ENCODE measurements around the gene KDM4B. TPM values are rescaled to one million over a fixed set of nuclear protein-coding genes. Genes with fewer than 3 reads are reported as not detected.
"Not testable (repeated sequence)": the region's sequence is repeated elsewhere in the genome, so short reads cannot be mapped to it uniquely, and the experiment has no call there.

KDM4B gene
- total and polyA plus RNA-seq, 2 donors: 14.3 to 19.5 TPM

GRCh38 chr19:5186293-5187050 lies 217.6 kb downstream of the KDM4B start:
- no peaks in the 10 kb centered on the region for H3K36me3 ChIP-seq (ENCODE audit: insufficient read depth)
- H3K27ac ChIP-seq (ENCODE audit: low read depth): no peak overlapping the region
- no peaks in the 10 kb centered on the region for H3K4me1 ChIP-seq (ENCODE audit: insufficient read depth)
- WGBS: 63% methylated on average over 7 of the region's 7 CpGs
- DNase-seq (ENCODE audit: extremely low spot score): no peak
- H3K4me3 ChIP-seq (ENCODE audit: low read depth, low read length): no peak overlapping the region

GRCh38 chr19:5188548-5189317 lies 219.8 kb downstream of the KDM4B start:
- no peak overlapping the region for H3K4me3 ChIP-seq (ENCODE audit: low read depth, low read length)
- no peaks in the 10 kb centered on the region for H3K36me3 ChIP-seq (ENCODE audit: insufficient read depth)
- no peak overlapping the region for H3K27ac ChIP-seq (ENCODE audit: low read depth)
- no peaks in the 10 kb centered on the region for H3K4me1 ChIP-seq (ENCODE audit: insufficient read depth)
- 53% methylated on average over 19 of the region's 19 CpGs for WGBS
- DNase-seq (ENCODE audit: extremely low spot score): no peak

DNA sequence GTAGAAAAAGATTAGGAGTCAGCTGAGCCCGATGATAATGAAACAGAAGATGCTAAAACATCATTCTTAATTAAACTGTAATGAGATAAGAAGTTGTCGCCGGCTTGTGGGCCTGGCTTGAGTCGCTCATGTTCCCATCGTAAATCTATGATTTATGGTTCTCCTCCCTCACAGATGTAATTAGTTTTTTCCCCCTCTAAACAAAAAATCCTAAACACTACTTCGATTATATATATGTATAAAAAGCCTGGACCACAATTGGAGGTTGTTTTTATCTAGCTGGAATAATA lies 220.3 kb downstream of the KDM4B start:
- no peak overlapping the region for H3K27ac ChIP-seq (ENCODE audit: low read depth)
- WGBS: 18% methylated on average over 6 of the region's 6 CpGs
- H3K36me3 ChIP-seq (ENCODE audit: insufficient read depth): no peaks in the 10 kb centered on the region
- DNase-seq (ENCODE audit: extremely low spot score): no peak
- no peaks in the 10 kb centered on the region for H3K4me1 ChIP-seq (ENCODE audit: insufficient read depth)
- H3K4me3 ChIP-seq (ENCODE audit: low read depth, low read length): no peak overlapping the region

- DNase-seq (ENCODE audit: extremely low spot score): no peak
- Histone ChIP-seq H3K4me3 (ENCODE audit: low read depth, low read length) (no peak overlapping the region), H3K4me1 (ENCODE audit: insufficient read depth) (no peaks in the 10 kb centered on the region), H3K36me3 (ENCODE audit: insufficient read depth) (no peaks in the 10 kb centered on the region), H3K27ac (ENCODE audit: low read depth) (no peak overlapping the region)
- 83% methylated on average over 5 of the region's 5 CpGs for WGBS
Observed at GRCh38 chr19:5191091-5191490, 222.2 kb downstream of the KDM4B start.

- Histone ChIP-seq H3K4me1 (ENCODE audit: insufficient read depth) (no peaks in the 10 kb centered on the region), H3K36me3 (ENCODE audit: insufficient read depth) (no peaks in the 10 kb centered on the region), H3K27ac (ENCODE audit: low read depth) (no peak overlapping the region), H3K4me3 (ENCODE audit: low read depth, low read length) (no peak overlapping the region)
- 86% methylated on average over 5 of the region's 5 CpGs for WGBS
- DNase-seq (ENCODE audit: extremely low spot score): no peak
Observed at GRCh38 chr19:5192568-5192967, 223.7 kb downstream of the KDM4B start.

- no peak overlapping the region for H3K27ac ChIP-seq (ENCODE audit: low read depth)
- no peak overlapping the region for H3K4me3 ChIP-seq (ENCODE audit: low read depth, low read length)
- H3K36me3 ChIP-seq (ENCODE audit: insufficient read depth): no peaks in the 10 kb centered on the region
- WGBS: 54% methylated on average over 7 of the region's 7 CpGs
- no peak for DNase-seq (ENCODE audit: extremely low spot score)
- no peaks in the 10 kb centered on the region for H3K4me1 ChIP-seq (ENCODE audit: insufficient read depth)
Observed at GRCh38 chr19:5193192-5193591, 224.3 kb downstream of the KDM4B start.

- no peak for DNase-seq (ENCODE audit: extremely low spot score)
- 93% methylated on average over 4 of the region's 4 CpGs for WGBS
- H3K36me3 ChIP-seq (ENCODE audit: insufficient read depth): no peaks in the 10 kb centered on the region
Observed at GRCh38 chr19:5194641-5195040, 225.7 kb downstream of the KDM4B start.

GRCh38 chr19:5195587-5195986 lies 226.7 kb downstream of the KDM4B start:
- not testable (repeated sequence) for H3K27ac ChIP-seq (ENCODE audit: low read depth); DNase-seq (ENCODE audit: extremely low spot score); H3K4me3 ChIP-seq (ENCODE audit: low read depth, low read length); H3K36me3 ChIP-seq (ENCODE audit: insufficient read depth); H3K4me1 ChIP-seq (ENCODE audit: insufficient read depth)
- WGBS: 83% methylated on average over 3 of the region's 3 CpGs

More at GRCh38 chr19:5194641-5195040, 225.7 kb downstream of the KDM4B start:
- Histone ChIP-seq H3K4me3 (ENCODE audit: low read depth, low read length) (no peak overlapping the region), H3K4me1 (ENCODE audit: insufficient read depth) (no peaks in the 10 kb centered on the region), H3K27ac (ENCODE audit: low read depth) (no peak overlapping the region)

- no peak for DNase-seq (ENCODE audit: extremely low spot score)
- H3K27ac ChIP-seq (ENCODE audit: low read depth): no peak overlapping the region
- no peaks in the 10 kb centered on the region for H3K36me3 ChIP-seq (ENCODE audit: insufficient read depth)
- no peak overlapping the region for H3K4me3 ChIP-seq (ENCODE audit: low read depth, low read length)
- H3K4me1 ChIP-seq (ENCODE audit: insufficient read depth): no peaks in the 10 kb centered on the region
- WGBS: 94% methylated on average over 5 of the region's 5 CpGs
Observed at GRCh38 chr19:5196832-5197231, 227.9 kb downstream of the KDM4B start.

- 93% methylated on average over 4 of the region's 4 CpGs for WGBS
- H3K27ac ChIP-seq (ENCODE audit: low read depth): no peak overlapping the region
- no peaks in the 10 kb centered on the region for H3K36me3 ChIP-seq (ENCODE audit: insufficient read depth)
- no peak for DNase-seq (ENCODE audit: extremely low spot score)
- H3K4me3 ChIP-seq (ENCODE audit: low read depth, low read length): no peak overlapping the region
- no peaks in the 10 kb centered on the region for H3K4me1 ChIP-seq (ENCODE audit: insufficient read depth)
Observed at GRCh38 chr19:5200844-5201243, 231.9 kb downstream of the KDM4B start.

DNA sequence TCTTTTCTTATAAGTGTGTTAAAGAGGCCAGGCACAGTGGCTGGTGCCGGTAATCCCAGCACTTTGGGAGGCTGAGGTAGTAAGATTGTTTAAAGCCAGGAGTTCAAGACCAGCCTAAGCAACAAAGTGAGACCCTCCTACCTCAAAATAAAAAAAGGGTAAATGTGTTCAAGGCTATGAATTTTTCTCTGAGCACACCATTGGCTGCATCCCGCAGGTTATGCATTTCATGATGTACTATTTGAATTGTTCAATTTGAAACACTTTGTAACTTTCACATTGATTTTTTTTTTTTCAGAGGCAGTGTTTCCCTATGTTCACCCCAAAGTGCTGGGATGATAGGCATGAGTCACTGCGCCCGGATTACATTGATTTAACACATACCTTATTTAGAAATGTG lies 233.6 kb downstream of the KDM4B start:
- Histone ChIP-seq H3K27ac (ENCODE audit: low read depth) (no peak overlapping the region), H3K36me3 (ENCODE audit: insufficient read depth) (no peaks in the 10 kb centered on the region), H3K4me3 (ENCODE audit: low read depth, low read length) (no peak overlapping the region), H3K4me1 (ENCODE audit: insufficient read depth) (no peaks in the 10 kb centered on the region)
- 96% methylated on average over 4 of the region's 4 CpGs for WGBS
- DNase-seq (ENCODE audit: extremely low spot score): no peak

Small RNAs within 50 kb of the gene (small RNA-seq; reads per million reads assigned to genes)
- gene MIR4747: not detected

Other genes with a start within 250 kb of the KDM4B start
- gene DPP9, start 245.3 kb upstream of the KDM4B start, total RNA-seq: 13.6 TPM
- gene DPP9, start 245.3 kb upstream of the KDM4B start, polyA plus RNA-seq: 37.3 TPM
- 7.7 TPM for gene FEM1A, start 177.4 kb upstream of the KDM4B start, total RNA-seq
- 9.1 TPM for gene FEM1A, start 177.4 kb upstream of the KDM4B start, polyA plus RNA-seq
- 1.4 TPM for gene TICAM1, start 137.4 kb upstream of the KDM4B start, total RNA-seq
- 13.7 TPM for gene TICAM1, start 137.4 kb upstream of the KDM4B start, polyA plus RNA-seq
- gene PLIN3, start 101.4 kb upstream of the KDM4B start, total RNA-seq: 32.3 TPM
- 74.9 TPM for gene PLIN3, start 101.4 kb upstream of the KDM4B start, polyA plus RNA-seq
- 0.26 TPM for gene ARRDC5, start 66.2 kb upstream of the KDM4B start, total RNA-seq
- gene ARRDC5, start 66.2 kb upstream of the KDM4B start, polyA plus RNA-seq: 0.18 TPM
- gene UHRF1, start 59.6 kb upstream of the KDM4B start, total RNA-seq: 8.5 TPM
- gene UHRF1, start 59.6 kb upstream of the KDM4B start, polyA plus RNA-seq: 0.57 TPM

Measured in urinary bladder (tissue), 4 donors.